Measurements from ENCODE around the gene RNPEPL1.
A peak's percentile ranks its signal among the peaks of the same experiment; 100 is the strongest.

Gene RNPEPL1

GRCh38 chr2:240556553-240557100 is 11.7 kb upstream of the RNPEPL1 start:
- DNase-seq: peak; percentile 86
- WGBS (ENCODE audit: extremely low coverage, insufficient coverage, low lambda C conversion rate): no CpG with 5 or more reads among the region's 9 CpGs
- H3K36me3 ChIP-seq (ENCODE audit: control insufficient read depth, insufficient read depth, low read length): no peaks in the 10 kb centered on the region

GRCh38 chr2:240557101-240557751 is 11.1 kb upstream of the RNPEPL1 start:
- Histone ChIP-seq H4K5ac (ENCODE audit: low read length) (no peak overlapping the region), H3K4me2 (ENCODE audit: low read length) (no peak overlapping the region), H3K27ac (ENCODE audit: low read depth, low read length) (no peak overlapping the region), H3K18ac (ENCODE audit: low read length) (no peak overlapping the region), H3K4ac (ENCODE audit: low read depth, low read length) (no peak overlapping the region), H3K4me1 (ENCODE audit: control insufficient read depth, low read depth, low read length) (peaks cover 5% of the 10 kb centered on the region), H3K56ac (ENCODE audit: low read length) (peak overlapping the region; percentile 22), H3K36me3 (ENCODE audit: control insufficient read depth, insufficient read depth, low read length) (no peaks in the 10 kb centered on the region), H2BK15ac (replicated peaks; ENCODE audit: low read depth) (no peak overlapping the region), H2BK120ac (ENCODE audit: low read depth, low read length) (no peak overlapping the region), H3K9ac (ENCODE audit: low read length) (no peak overlapping the region), H3K27me3 (ENCODE audit: insufficient read depth, low read length, poor library complexity) (no peaks in the 10 kb centered on the region), H3K79me1 (ENCODE audit: low read length) (peaks cover 3% of the 10 kb centered on the region), H3K23ac (ENCODE audit: low read length) (no peak overlapping the region), H3K4me3 (ENCODE audit: low read length) (no peak overlapping the region), H2BK5ac (ENCODE audit: low read length) (no peak overlapping the region), H2AK5ac (ENCODE audit: low read length) (no peak overlapping the region), H3K79me2 (ENCODE audit: control insufficient read depth, insufficient read depth, low read length) (no peaks in the 10 kb centered on the region), H4K8ac (ENCODE audit: low read depth, low read length) (no peak overlapping the region)
- no peak for DNase-seq
- WGBS (ENCODE audit: extremely low coverage, insufficient coverage, low lambda C conversion rate): no CpG with 5 or more reads among the region's 51 CpGs

More at GRCh38 chr2:240556553-240557100, 11.7 kb upstream of the RNPEPL1 start:
- Histone ChIP-seq H2AK5ac (ENCODE audit: low read length) (no peak overlapping the region), H3K4me2 (ENCODE audit: low read length) (no peak overlapping the region), H4K5ac (ENCODE audit: low read length) (no peak overlapping the region), H4K8ac (ENCODE audit: low read depth, low read length) (no peak overlapping the region), H3K4ac (ENCODE audit: low read depth, low read length) (no peak overlapping the region), H3K18ac (ENCODE audit: low read length) (no peak overlapping the region), H3K79me2 (ENCODE audit: control insufficient read depth, insufficient read depth, low read length) (no peaks in the 10 kb centered on the region), H3K27ac (ENCODE audit: low read depth, low read length) (no peak overlapping the region), H3K4me1 (ENCODE audit: control insufficient read depth, low read depth, low read length) (peaks cover 5% of the 10 kb centered on the region), H3K4me3 (ENCODE audit: low read length) (no peak overlapping the region), H3K9ac (ENCODE audit: low read length) (no peak overlapping the region), H2BK5ac (ENCODE audit: low read length) (no peak overlapping the region), H2BK15ac (replicated peaks; ENCODE audit: low read depth) (no peak overlapping the region), H3K27me3 (ENCODE audit: insufficient read depth, low read length, poor library complexity) (no peaks in the 10 kb centered on the region), H3K23ac (ENCODE audit: low read length) (no peak overlapping the region), H2BK120ac (ENCODE audit: low read depth, low read length) (no peak overlapping the region), H3K56ac (ENCODE audit: low read length) (no peak overlapping the region), H3K79me1 (ENCODE audit: low read length) (peaks cover 3% of the 10 kb centered on the region)

GRCh38 chr2:240557808-240558207 is 10.5 kb upstream of the RNPEPL1 start, which contains the start of gene ANKMY1:
TSS of gene ANKMY1 (minus strand) at chr2:240557988. CDS start at chr2:240557335, 653 bp downstream.
- no peak within 1 kb of the TSS for H3K4me3 ChIP-seq (ENCODE audit: low read length)

GRCh38 chr2:240558236-240558761 is 10.0 kb upstream of the RNPEPL1 start:
- no peak overlapping the region for H3K4me3 ChIP-seq (ENCODE audit: low read length)
- H3K27me3 ChIP-seq (ENCODE audit: insufficient read depth, low read length, poor library complexity): no peaks in the 10 kb centered on the region
- no peak overlapping the region for H3K4ac ChIP-seq (ENCODE audit: low read depth, low read length)
- H4K8ac ChIP-seq (ENCODE audit: low read depth, low read length): no peak overlapping the region
- no peaks in the 10 kb centered on the region for H3K79me2 ChIP-seq (ENCODE audit: control insufficient read depth, insufficient read depth, low read length)
- H3K27ac ChIP-seq (ENCODE audit: low read depth, low read length): no peak overlapping the region
- H2BK120ac ChIP-seq (ENCODE audit: low read depth, low read length): no peak overlapping the region
- H3K23ac ChIP-seq (ENCODE audit: low read length): no peak overlapping the region
- H3K36me3 ChIP-seq (ENCODE audit: control insufficient read depth, insufficient read depth, low read length): no peaks in the 10 kb centered on the region
- H2AK5ac ChIP-seq (ENCODE audit: low read length): no peak overlapping the region
- peaks cover 3% of the 10 kb centered on the region for H3K79me1 ChIP-seq (ENCODE audit: low read length)
- H3K18ac ChIP-seq (ENCODE audit: low read length): no peak overlapping the region
- DNase-seq: no peak
- peak overlapping the region; percentile 18 for H3K56ac ChIP-seq (ENCODE audit: low read length)
- H3K4me2 ChIP-seq (ENCODE audit: low read length): peak overlapping the region; percentile 26
- no CpG with 5 or more reads among the region's 18 CpGs for WGBS (ENCODE audit: extremely low coverage, insufficient coverage, low lambda C conversion rate)
- H2BK5ac ChIP-seq (ENCODE audit: low read length): no peak overlapping the region
- no peak overlapping the region for H2BK15ac ChIP-seq (replicated peaks; ENCODE audit: low read depth)
- H4K5ac ChIP-seq (ENCODE audit: low read length): no peak overlapping the region
- H3K4me1 ChIP-seq (ENCODE audit: control insufficient read depth, low read depth, low read length): peaks cover 5% of the 10 kb centered on the region
- peak overlapping the region; percentile 20 for H3K9ac ChIP-seq (ENCODE audit: low read length)

More at GRCh38 chr2:240557808-240558207, 10.5 kb upstream of the RNPEPL1 start, which contains the start of gene ANKMY1:
- H3K23ac ChIP-seq (ENCODE audit: low read length): no peak within 1 kb of the TSS
- H4K5ac ChIP-seq (ENCODE audit: low read length): no peak within 1 kb of the TSS
- H2BK120ac ChIP-seq (ENCODE audit: low read depth, low read length): no peak within 1 kb of the TSS
- H2BK15ac ChIP-seq (replicated peaks; ENCODE audit: low read depth): no peak within 1 kb of the TSS
- no peak within 1 kb of the TSS for H2BK5ac ChIP-seq (ENCODE audit: low read length)
- peak within 1 kb of the TSS; percentile 20 for H3K9ac ChIP-seq (ENCODE audit: low read length)
- peak; percentile 90 for DNase-seq
- H3K79me2 ChIP-seq (ENCODE audit: control insufficient read depth, insufficient read depth, low read length): no peaks in the 10 kb centered on the region
- H3K4me1 ChIP-seq (ENCODE audit: control insufficient read depth, low read depth, low read length): peaks cover 5% of the 10 kb centered on the region
- H2AK5ac ChIP-seq (ENCODE audit: low read length): no peak within 1 kb of the TSS
- no peaks in the 10 kb centered on the region for H3K36me3 ChIP-seq (ENCODE audit: control insufficient read depth, insufficient read depth, low read length)
- peaks cover 3% of the 10 kb centered on the region for H3K79me1 ChIP-seq (ENCODE audit: low read length)
- no peak within 1 kb of the TSS for H3K18ac ChIP-seq (ENCODE audit: low read length)
- no peaks in the 10 kb centered on the region for H3K27me3 ChIP-seq (ENCODE audit: insufficient read depth, low read length, poor library complexity)
- H3K4me2 ChIP-seq (ENCODE audit: low read length): peak within 1 kb of the TSS; percentile 39
- no peak within 1 kb of the TSS for H3K27ac ChIP-seq (ENCODE audit: low read depth, low read length)
- WGBS (ENCODE audit: extremely low coverage, insufficient coverage, low lambda C conversion rate): no CpG with 5 or more reads among the region's 47 CpGs
- H3K56ac ChIP-seq (ENCODE audit: low read length): peak within 1 kb of the TSS; percentile 22
- no peak within 1 kb of the TSS for H3K4ac ChIP-seq (ENCODE audit: low read depth, low read length)
- H4K8ac ChIP-seq (ENCODE audit: low read depth, low read length): no peak within 1 kb of the TSS

GRCh38 chr2:240559286-240559685 is 9.0 kb upstream of the RNPEPL1 start:
- H3K4me3 ChIP-seq (ENCODE audit: low read length): no peak overlapping the region
- no peak overlapping the region for H3K27ac ChIP-seq (ENCODE audit: low read depth, low read length)
- H3K4me1 ChIP-seq (ENCODE audit: control insufficient read depth, low read depth, low read length): peaks cover 5% of the 10 kb centered on the region
- no peak overlapping the region for H3K18ac ChIP-seq (ENCODE audit: low read length)
- no peak overlapping the region for H4K5ac ChIP-seq (ENCODE audit: low read length)
- no peaks in the 10 kb centered on the region for H3K36me3 ChIP-seq (ENCODE audit: control insufficient read depth, insufficient read depth, low read length)
- H3K79me1 ChIP-seq (ENCODE audit: low read length): peaks cover 3% of the 10 kb centered on the region
- WGBS (ENCODE audit: extremely low coverage, insufficient coverage, low lambda C conversion rate): no CpG with 5 or more reads among the region's 3 CpGs
- no peaks in the 10 kb centered on the region for H3K27me3 ChIP-seq (ENCODE audit: insufficient read depth, low read length, poor library complexity)
- no peak overlapping the region for H4K8ac ChIP-seq (ENCODE audit: low read depth, low read length)
- H2BK15ac ChIP-seq (replicated peaks; ENCODE audit: low read depth): no peak overlapping the region
- no peak overlapping the region for H2AK5ac ChIP-seq (ENCODE audit: low read length)
- no peak overlapping the region for H3K4ac ChIP-seq (ENCODE audit: low read depth, low read length)
- H3K23ac ChIP-seq (ENCODE audit: low read length): no peak overlapping the region
- H2BK120ac ChIP-seq (ENCODE audit: low read depth, low read length): no peak overlapping the region
- no peak overlapping the region for H2BK5ac ChIP-seq (ENCODE audit: low read length)
- H3K56ac ChIP-seq (ENCODE audit: low read length): no peak overlapping the region
- H3K4me2 ChIP-seq (ENCODE audit: low read length): no peak overlapping the region
- peak overlapping the region; percentile 27 for H3K9ac ChIP-seq (ENCODE audit: low read length)
- DNase-seq: no peak
- no peaks in the 10 kb centered on the region for H3K79me2 ChIP-seq (ENCODE audit: control insufficient read depth, insufficient read depth, low read length)
